A549 (cell line): Measurements from ENCODE around the gene CACTIN. TPM values are rescaled to one million over a fixed set of nuclear protein-coding genes. Genes with fewer than 3 reads are reported as not detected.

Experiments
- ATAC-seq, 2 experiments: fragments of 200-7000 bp in 1 of 2; fragments of >200 bp in 1 of 2; cut with Nextera tagmentation in 1 of 2; cut with Tn5 transposase in 1 of 2; 3 replicates each; pipeline versions ENCODE4 v1.8.0 to v1.9.1; 2018 to 2020; ENCODE audit warnings: mild to moderate bottlenecking in 1 of 2, moderate library complexity in 1 of 2
- CTCF ChIA-PET: fragments of 300-600 bp; sonication (Branson Sonifier 250); formaldehyde crosslinking; extraction: SDS; loops from one replicate; lab custom pipeline; 2021; ENCODE audit warnings: antibody characterized with exemption, inconsistent platforms; lab: Yijun Ruan, JAX
- POLR2A ChIA-PET: fragments of 350-600 bp; formaldehyde crosslinking; extraction: SDS; loops from one replicate; lab custom pipeline; 2021; ENCODE audit warnings: antibody characterized with exemption, inconsistent platforms; lab: Yijun Ruan, JAX
- DNase-seq, 2 experiments: peaks; one replicate each; pipeline versions ENCODE4 v3.0.0 to v3.0.0-alpha.2; 2011 to 2016; ENCODE audit warnings: low read depth in 1 of 2, low spot score in 1 of 2
- FAIRE-seq: peaks from 2 replicates; lab custom pipeline; 2011; peaks lifted over from hg19 to GRCh38; lab: Jason Lieb, UNC
- H3K27ac ChIP-seq, 2 experiments: fragments of >200 bp; sonication (Bioruptor Twin); formaldehyde crosslinking; 3 replicates each; pipeline ENCODE4 v1.5.1; 2016 to 2017
- H3K4me1 ChIP-seq: fragments of >200 bp; sonication (Bioruptor Twin); formaldehyde crosslinking; 3 replicates; pipeline ENCODE4 v1.6.1; 2016
- H3K4me2 ChIP-seq: fragments of >200 bp; sonication (Bioruptor Twin); formaldehyde crosslinking; 3 replicates; pipeline ENCODE4 v1.6.1; 2016
- H3K4me3 ChIP-seq: fragments of >200 bp; sonication (Bioruptor Twin); formaldehyde crosslinking; 3 replicates; pipeline ENCODE4 v1.5.1; 2016
- H3K9me3 ChIP-seq: fragments of >200 bp; sonication (Bioruptor Twin); formaldehyde crosslinking; 3 replicates; pipeline ENCODE4 v1.6.1; 2016
- CBX2 ChIP-seq: fragments of 200-600 bp; sonication (generic); IDR thresholded peaks from 2 replicates; pipeline ENCODE4 v1.6.1; 2016; ENCODE audit warnings: low read depth, mild to moderate bottlenecking, borderline replicate concordance
- CBX8 ChIP-seq: fragments of 200-600 bp; sonication (generic); IDR thresholded peaks from 2 replicates; pipeline ENCODE4 v1.6.1; 2016
- ESRRA ChIP-seq: fragments of 150-350 bp; IDR thresholded peaks from 2 replicates; pipeline ENCODE4 v1.6.1; 2014; ENCODE audit warnings: mild to moderate bottlenecking, low read length, borderline replicate concordance
- FOSB ChIP-seq: fragments of 250-450 bp; sonication (Bioruptor Pico); IDR thresholded peaks from 2 replicates; pipeline ENCODE4 v1.5.0; 2020; ENCODE audit warnings: mild to moderate bottlenecking, moderate library complexity
- FOXS1 ChIP-seq: fragments of 250-450 bp; sonication (Bioruptor Pico); IDR thresholded peaks from 2 replicates; pipeline ENCODE4 v1.5.0; 2020; ENCODE audit warnings: mild to moderate bottlenecking, moderate library complexity
- GATA3 ChIP-seq: IDR thresholded peaks from 2 replicates; pipeline ENCODE4 v1.6.1; 2012; ENCODE audit warnings: borderline replicate concordance
- HDAC2 ChIP-seq: fragments of 200-600 bp; sonication (generic); IDR thresholded peaks from 2 replicates; pipeline ENCODE4 v1.6.1; 2016
- KDM1A ChIP-seq: fragments of 200-600 bp; sonication (generic); IDR thresholded peaks from 2 replicates; pipeline ENCODE4 v1.6.1; 2016; ENCODE audit warnings: low read depth, mild to moderate bottlenecking
- MYC ChIP-seq: IDR thresholded peaks from 2 replicates; pipeline ENCODE4 v1.6.1; 2012; ENCODE audit warnings: mild to moderate bottlenecking, inconsistent platforms, low read length, improper control_type of control experiment, borderline replicate concordance
- NR3C1 ChIP-seq: fragments of >200 bp; sonication (Bioruptor Twin); formaldehyde crosslinking; IDR thresholded peaks from 3 replicates; pipeline ENCODE4 v1.6.1; 2017
- PHF8 ChIP-seq: fragments of 200-600 bp; sonication (generic); IDR thresholded peaks from 2 replicates; pipeline ENCODE4 v1.6.1; 2016; ENCODE audit warnings: low read depth, mild to moderate bottlenecking, antibody characterized with exemption, moderate library complexity, borderline replicate concordance
- POLR2AphosphoS2 ChIP-seq: conservative IDR thresholded peaks from 2 replicates; pipeline ENCODE4 v1.6.1; 2012; ENCODE audit warnings: low read length, improper control_type of control experiment, inconsistent platforms
- RAD21 ChIP-seq, 2 experiments: fragments of >200 bp in 1 of 2; sonication (Bioruptor Twin) in 1 of 2; formaldehyde crosslinking in 1 of 2; IDR thresholded peaks in 1 of 2; conservative IDR thresholded peaks in 1 of 2; 2 replicates in 1 of 2; 3 replicates in 1 of 2; pipeline ENCODE4 v1.6.1; 2012 to 2018; ENCODE audit warnings: inconsistent platforms in 1 of 2
- RCOR1 ChIP-seq: fragments of 150-350 bp; IDR thresholded peaks from 2 replicates; pipeline ENCODE4 v1.6.1; 2014; ENCODE audit warnings: antibody characterized with exemption, low read length, low read depth
- TFCP2L1 ChIP-seq: fragments of 250-450 bp; sonication (Bioruptor Pico); IDR thresholded peaks from 2 replicates; pipeline ENCODE4 v1.5.0; 2021; ENCODE audit warnings: mild to moderate bottlenecking
- TP53 ChIP-seq: fragments of 250-450 bp; sonication (Bioruptor Pico); IDR thresholded peaks from 2 replicates; pipeline ENCODE4 v1.5.0; 2021; ENCODE audit warnings: mild to moderate bottlenecking, moderate library complexity
- WGBS: methylation state at CpG from one replicate; pipeline ENCODE4 v1.1.6; 2017; ENCODE audit errors: missing lambda C conversion rate; 5-methylcytosine and 5-hydroxymethylcytosine counted together
- polyA plus RNA-seq, 4 experiments: library from polyadenylated mRNA; depleted of rRNA in 3 of 4; stranded (reverse); fragments of >200 nt; fragmentation: RNase III in 1 of 4; extraction: RNeasy Plus Mini Kit Qiagen cat#74134 plus additional on column Dnase treatment in 1 of 4; gene quantifications; 2 replicates in 3 of 4; 3 replicates in 1 of 4; pipeline ENCODE4 v1.2.3, GENCODE V29; 2011 to 2017
- TF ChIP-seq, protein P1 (sequence below): fragments of 150-350 bp; IDR thresholded peaks from 2 replicates; pipeline ENCODE4 v1.6.1; 2014; ENCODE audit warnings: low read depth, mild to moderate bottlenecking, low read length
- TF ChIP-seq, protein P2 (sequence below): fragments of 250-450 bp; sonication (Bioruptor Pico); IDR thresholded peaks from 2 replicates; pipeline ENCODE4 v1.5.0; 2021; ENCODE audit warnings: mild to moderate bottlenecking, moderate library complexity, borderline replicate concordance
- TF ChIP-seq, protein P3 (sequence below): IDR thresholded peaks from 2 replicates; pipeline ENCODE4 v1.6.1; 2012
- TF ChIP-seq, protein P4 (sequence below): IDR thresholded peaks from 2 replicates; pipeline ENCODE4 v1.6.1; 2012; ENCODE audit warnings: low read depth, borderline replicate concordance
- TF ChIP-seq, protein P5 (sequence below): fragments of >200 bp; sonication (Bioruptor Twin); formaldehyde crosslinking; IDR thresholded peaks from 2 replicates; pipeline ENCODE4 v1.6.1; 2016
- TF ChIP-seq, protein P6 (sequence below): fragments of 450-650 bp; IDR thresholded peaks from 2 replicates; pipeline ENCODE4 v1.6.1; 2014; ENCODE audit warnings: antibody characterized with exemption

The CACTIN gene
- polyA plus RNA-seq, 2 of the 4 experiments (the other 2 are of a cell fraction), result 8.3 to 14.9 TPM

DNA sequence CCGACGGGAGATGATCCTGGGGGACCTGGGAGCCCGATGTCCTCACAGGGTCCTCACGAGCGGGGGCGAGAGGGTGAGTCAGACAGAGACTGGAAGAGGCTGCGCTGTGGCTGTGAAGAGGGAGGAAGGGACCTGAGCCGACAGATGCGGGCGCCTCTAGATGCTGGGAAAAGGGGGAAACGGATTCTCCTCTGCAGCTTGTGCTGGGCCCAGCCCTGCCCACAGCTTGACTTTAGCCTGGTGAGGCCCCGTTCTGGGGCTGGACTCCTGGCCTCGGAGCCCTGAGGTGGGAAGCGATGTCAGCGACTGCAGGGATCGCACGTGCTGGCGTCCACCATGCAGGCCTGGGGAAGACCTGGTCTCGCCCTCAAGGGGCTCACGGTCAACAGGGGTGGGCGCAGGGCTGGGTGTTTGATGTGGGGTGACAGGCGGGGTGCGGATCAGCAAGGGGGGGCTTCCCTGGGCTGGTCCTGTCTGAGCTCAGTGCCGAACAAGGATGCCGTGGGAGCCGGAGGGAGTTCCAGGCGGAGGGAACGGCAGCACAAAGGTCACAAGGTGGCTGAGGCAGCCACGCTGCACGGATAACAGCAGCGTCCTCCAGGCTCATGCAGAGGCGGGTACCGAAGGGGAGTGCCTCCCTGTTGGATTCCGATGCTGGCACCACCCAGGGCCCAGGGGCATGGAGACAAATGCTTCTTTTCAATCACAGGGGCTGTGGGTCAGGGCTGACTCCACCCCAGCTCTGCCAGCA is 41.9 kb upstream of the CACTIN start (continued):
- no peak for TF ChIP-seq RAD21 (conservative IDR thresholded peaks at IDR 0.05 in 1 of 2, IDR thresholded peaks at IDR 0.05 in 1 of 2)
- no peak for TF ChIP-seq PHF8
- TF ChIP-seq TP53 (CRISPR knock-in tag), result no peak
- TF ChIP-seq, all 56 proteins: peak for 0

DNA sequence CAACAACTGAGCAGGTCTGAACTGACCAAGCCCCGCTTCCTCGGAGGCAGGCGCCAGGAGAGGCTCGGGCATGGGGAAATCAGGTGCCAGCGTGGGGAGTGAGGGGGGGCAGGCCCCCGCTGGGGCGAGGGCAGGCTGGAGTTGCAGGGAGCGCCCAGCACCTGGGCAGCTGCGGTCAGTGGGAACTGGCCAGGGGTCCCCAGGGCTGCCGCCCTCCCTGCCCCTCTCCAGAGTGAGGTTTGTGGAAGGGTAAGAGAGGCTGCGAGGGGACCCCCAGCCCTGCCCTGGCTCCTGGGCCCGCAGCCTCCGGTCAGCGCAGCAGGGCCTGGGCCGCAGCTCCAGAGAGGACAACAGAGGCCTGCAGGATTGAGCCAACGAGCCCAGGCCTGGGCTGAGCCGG is 41.2 kb upstream of the CACTIN start:
- ChIA-PET CTCF (interaction anchor here (0.9 to 3.5 kb wide), 4 partner anchors 29 to 50 kb away, joined by 3 to 30 read pairs (median 12); partner anchors contain the start of gene PIP5K1C), POLR2A (no interaction called here)
- WGBS, result 72% methylated on average over 8 of the region's 17 CpGs

DNA sequence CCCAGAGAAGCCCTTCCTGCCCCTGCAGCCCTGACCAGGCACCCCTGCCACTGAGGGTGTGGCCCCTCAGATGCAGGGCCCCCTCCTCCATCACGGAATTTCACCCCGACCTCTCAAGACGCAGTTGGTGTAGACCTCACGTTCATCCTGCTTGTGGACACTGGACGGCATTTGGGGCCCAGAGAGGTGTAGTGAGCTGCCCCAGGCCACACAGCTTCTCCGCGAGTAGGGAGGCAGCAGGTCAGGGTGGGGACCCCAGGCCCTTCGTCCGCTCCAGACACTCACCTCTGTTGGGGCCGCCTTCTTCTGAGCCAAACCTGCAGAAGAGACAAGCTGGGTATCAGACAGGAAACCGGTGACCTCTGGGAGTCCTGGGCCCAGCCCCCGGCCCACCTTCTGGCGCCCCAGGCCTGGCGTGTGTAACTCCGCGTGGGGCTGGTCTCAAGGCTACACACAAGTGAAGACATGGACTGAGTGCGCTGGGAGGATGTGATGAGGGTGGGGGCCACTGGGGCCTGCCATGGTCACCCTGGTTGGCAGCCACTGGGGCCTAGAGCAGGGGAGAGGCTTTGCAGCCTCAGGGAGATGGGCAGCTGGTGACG is 40.5 kb upstream of the CACTIN start:
- Histone ChIP-seq H3K27ac (no peak overlapping the region), H3K4me3 (no peak overlapping the region), H3K9me3 (no peaks in the 10 kb centered on the region), H3K4me1 (peaks cover 19% of the 10 kb centered on the region), H3K4me2 (no peak overlapping the region)
- TF ChIP-seq FOXS1 (CRISPR knock-in tag) (no peak), GATA3 (no peak), FOSB (CRISPR knock-in tag) (no peak), HDAC2 (no peak), KDM1A (no peak), MYC (no peak), ESRRA (no peak), TFCP2L1 (CRISPR knock-in tag) (no peak), CBX8 (no peak), POLR2AphosphoS2 (no peak), PHF8 (no peak), TP53 (CRISPR knock-in tag) (no peak), CBX2 (no peak), NR3C1 (no peak)
- TF ChIP-seq, protein P1, sequence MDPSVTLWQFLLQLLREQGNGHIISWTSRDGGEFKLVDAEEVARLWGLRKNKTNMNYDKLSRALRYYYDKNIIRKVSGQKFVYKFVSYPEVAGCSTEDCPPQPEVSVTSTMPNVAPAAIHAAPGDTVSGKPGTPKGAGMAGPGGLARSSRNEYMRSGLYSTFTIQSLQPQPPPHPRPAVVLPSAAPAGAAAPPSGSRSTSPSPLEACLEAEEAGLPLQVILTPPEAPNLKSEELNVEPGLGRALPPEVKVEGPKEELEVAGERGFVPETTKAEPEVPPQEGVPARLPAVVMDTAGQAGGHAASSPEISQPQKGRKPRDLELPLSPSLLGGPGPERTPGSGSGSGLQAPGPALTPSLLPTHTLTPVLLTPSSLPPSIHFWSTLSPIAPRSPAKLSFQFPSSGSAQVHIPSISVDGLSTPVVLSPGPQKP, result no peak
- TF ChIP-seq, protein P2, sequence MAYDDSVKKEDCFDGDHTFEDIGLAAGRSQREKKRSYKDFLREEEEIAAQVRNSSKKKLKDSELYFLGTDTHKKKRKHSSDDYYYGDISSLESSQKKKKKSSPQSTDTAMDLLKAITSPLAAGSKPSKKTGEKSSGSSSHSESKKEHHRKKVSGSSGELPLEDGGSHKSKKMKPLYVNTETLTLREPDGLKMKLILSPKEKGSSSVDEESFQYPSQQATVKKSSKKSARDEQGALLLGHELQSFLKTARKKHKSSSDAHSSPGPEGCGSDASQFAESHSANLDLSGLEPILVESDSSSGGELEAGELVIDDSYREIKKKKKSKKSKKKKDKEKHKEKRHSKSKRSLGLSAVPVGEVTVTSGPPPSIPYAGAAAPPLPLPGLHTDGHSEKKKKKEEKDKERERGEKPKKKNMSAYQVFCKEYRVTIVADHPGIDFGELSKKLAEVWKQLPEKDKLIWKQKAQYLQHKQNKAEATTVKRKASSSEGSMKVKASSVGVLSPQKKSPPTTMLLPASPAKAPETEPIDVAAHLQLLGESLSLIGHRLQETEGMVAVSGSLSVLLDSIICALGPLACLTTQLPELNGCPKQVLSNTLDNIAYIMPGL (CRISPR knock-in tag), result no peak
- TF ChIP-seq, protein P3, sequence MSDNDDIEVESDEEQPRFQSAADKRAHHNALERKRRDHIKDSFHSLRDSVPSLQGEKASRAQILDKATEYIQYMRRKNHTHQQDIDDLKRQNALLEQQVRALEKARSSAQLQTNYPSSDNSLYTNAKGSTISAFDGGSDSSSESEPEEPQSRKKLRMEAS, result no peak
- TF ChIP-seq, protein P4, sequence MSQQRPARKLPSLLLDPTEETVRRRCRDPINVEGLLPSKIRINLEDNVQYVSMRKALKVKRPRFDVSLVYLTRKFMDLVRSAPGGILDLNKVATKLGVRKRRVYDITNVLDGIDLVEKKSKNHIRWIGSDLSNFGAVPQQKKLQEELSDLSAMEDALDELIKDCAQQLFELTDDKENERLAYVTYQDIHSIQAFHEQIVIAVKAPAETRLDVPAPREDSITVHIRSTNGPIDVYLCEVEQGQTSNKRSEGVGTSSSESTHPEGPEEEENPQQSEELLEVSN, result no peak
- TF ChIP-seq, protein P5, sequence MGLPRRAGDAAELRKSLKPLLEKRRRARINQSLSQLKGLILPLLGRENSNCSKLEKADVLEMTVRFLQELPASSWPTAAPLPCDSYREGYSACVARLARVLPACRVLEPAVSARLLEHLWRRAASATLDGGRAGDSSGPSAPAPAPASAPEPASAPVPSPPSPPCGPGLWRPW, result no peak
- no peak for DNase-seq
- ATAC-seq, result no peak
- WGBS, result 88% methylated on average over 11 of the region's 18 CpGs
- POLR2A ChIA-PET, result no interaction called here
- CTCF ChIA-PET, result interaction anchor here (0.9 to 3.5 kb wide), 10 partner anchors 11 to 155 kb away, joined by 3 to 30 read pairs (median 6); partner anchors contain the start of gene PIP5K1C
- no peak for FAIRE-seq

More for the DNA sequence above, 41.2 kb upstream of the CACTIN start:
- no peak for FAIRE-seq
- Histone ChIP-seq H3K4me1 (peaks cover 19% of the 10 kb centered on the region), H3K4me2 (no peak overlapping the region), H3K9me3 (no peaks in the 10 kb centered on the region), H3K27ac (no peak overlapping the region), H3K4me3 (no peak overlapping the region)
- no peak for TF ChIP-seq RCOR1
- TF ChIP-seq, protein P6, sequence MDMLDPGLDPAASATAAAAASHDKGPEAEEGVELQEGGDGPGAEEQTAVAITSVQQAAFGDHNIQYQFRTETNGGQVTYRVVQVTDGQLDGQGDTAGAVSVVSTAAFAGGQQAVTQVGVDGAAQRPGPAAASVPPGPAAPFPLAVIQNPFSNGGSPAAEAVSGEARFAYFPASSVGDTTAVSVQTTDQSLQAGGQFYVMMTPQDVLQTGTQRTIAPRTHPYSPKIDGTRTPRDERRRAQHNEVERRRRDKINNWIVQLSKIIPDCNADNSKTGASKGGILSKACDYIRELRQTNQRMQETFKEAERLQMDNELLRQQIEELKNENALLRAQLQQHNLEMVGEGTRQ, result no peak
- TF ChIP-seq, protein P1, result no peak
- no peak for DNase-seq
- ATAC-seq, result no peak
